ENCODE data around the gene LIN28B. TPM values are rescaled to one million over a fixed set of nuclear protein-coding genes. Genes with fewer than 3 reads are reported as not detected.
A peak's percentile ranks its signal among the peaks of the same experiment; 100 is the strongest.

Gene LIN28B
- polyA plus RNA-seq, 2 of the 4 experiments (the other 2 are of a cell fraction) = 3.6 to 7.2 TPM

DNA sequence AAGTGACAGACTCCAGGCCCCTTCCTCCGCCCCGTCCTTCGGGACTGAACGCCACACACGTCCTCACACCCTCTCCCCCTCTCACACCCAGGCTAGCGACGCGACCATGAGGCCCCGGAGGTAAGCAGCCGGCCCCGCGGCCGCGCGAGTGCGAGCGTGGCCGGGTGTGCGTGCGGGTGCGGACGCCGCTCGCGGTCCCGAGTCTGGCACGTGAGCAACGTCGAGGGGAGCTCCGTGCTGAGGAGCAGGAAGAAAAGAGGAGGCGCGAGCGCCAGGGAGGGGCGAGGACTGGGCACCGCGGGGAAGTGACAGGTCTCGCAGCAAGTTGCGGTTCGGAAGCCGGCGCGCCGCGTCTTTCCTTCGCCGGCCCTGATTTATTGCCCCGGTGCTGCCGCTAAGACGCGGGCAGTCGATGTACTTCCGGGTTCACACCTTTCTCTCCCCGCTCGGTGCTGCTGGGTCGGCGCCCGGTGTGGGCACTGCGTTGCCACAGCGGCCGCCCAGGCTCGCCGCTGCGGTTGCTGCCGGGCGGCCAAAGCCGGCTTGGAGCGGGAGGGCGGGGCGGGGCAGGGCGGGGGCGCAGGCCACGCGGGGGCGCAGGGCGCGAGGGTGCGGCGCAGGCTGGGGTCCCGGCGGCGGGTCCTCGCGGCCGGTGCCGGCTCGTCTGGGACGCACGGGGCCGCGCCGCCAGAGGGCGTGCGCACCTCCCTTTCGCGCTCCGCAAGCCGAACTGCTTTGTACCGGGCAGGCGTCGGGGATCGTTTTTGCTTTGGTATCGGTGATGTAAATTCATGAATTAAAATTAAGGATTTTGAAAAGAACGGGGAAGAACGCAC, 15.8 kb upstream of the LIN28B start:
- Histone ChIP-seq H3K4me1 (no peaks in the 10 kb centered on the region), H3K9me3 (no peaks in the 10 kb centered on the region), H3K4me3 (no peak overlapping the region), H3K27ac (no peak overlapping the region), H3K4me2 (no peak overlapping the region)
- WGBS (ENCODE audit: missing lambda C conversion rate) = 92% methylated on average over 74 of the region's 104 CpGs
- ChIA-PET CTCF (no interaction called here), POLR2A (no interaction called here)
- FAIRE-seq (no peak), DNase-seq (ENCODE audit: low read depth in 1 of 2, low spot score in 1 of 2) (no peak), ATAC-seq (no peak)
- TF ChIP-seq, protein P1, sequence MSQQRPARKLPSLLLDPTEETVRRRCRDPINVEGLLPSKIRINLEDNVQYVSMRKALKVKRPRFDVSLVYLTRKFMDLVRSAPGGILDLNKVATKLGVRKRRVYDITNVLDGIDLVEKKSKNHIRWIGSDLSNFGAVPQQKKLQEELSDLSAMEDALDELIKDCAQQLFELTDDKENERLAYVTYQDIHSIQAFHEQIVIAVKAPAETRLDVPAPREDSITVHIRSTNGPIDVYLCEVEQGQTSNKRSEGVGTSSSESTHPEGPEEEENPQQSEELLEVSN (IDR thresholded peaks at IDR 0.05; ENCODE audit: borderline replicate concordance, low read depth) = no peak
- no peak for TF ChIP-seq ESRRA (IDR thresholded peaks at IDR 0.05; ENCODE audit: borderline replicate concordance, low read length)
- no peak for TF ChIP-seq MAZ (IDR thresholded peaks at IDR 0.05; ENCODE audit: borderline replicate concordance, low read depth, low read length)
- no peak for TF ChIP-seq ZFP36 (IDR thresholded peaks at IDR 0.05; ENCODE audit: borderline replicate concordance, partially characterized antibody)
- TF ChIP-seq, protein P2, sequence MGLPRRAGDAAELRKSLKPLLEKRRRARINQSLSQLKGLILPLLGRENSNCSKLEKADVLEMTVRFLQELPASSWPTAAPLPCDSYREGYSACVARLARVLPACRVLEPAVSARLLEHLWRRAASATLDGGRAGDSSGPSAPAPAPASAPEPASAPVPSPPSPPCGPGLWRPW (IDR thresholded peaks at IDR 0.05) = no peak
- no peak for TF ChIP-seq CBX8 (IDR thresholded peaks at IDR 0.05)
- TF ChIP-seq RAD21 (conservative IDR thresholded peaks at IDR 0.05 in 1 of 2, IDR thresholded peaks at IDR 0.05 in 1 of 2) = no peak

DNA sequence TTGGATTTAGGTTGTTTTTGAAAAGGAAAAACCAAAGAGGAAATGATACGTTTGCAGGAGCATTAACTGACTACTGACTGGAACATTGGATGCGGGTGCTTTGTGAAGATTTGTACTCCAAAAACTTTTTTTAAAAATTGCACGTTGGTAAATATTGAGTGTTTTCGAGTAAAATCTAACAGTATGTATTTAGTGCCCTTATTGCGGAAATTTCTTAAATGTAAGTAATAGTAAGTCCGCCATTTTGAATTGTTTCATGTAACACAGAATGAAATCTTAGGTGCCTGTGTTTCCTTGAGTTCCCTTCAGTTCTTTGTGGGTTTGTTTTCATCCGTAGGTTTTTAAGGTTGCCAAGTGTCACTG, 15.2 kb upstream of the LIN28B start:
- ATAC-seq (no peak), DNase-seq (ENCODE audit: low read depth in 1 of 2, low spot score in 1 of 2) (no peak), FAIRE-seq (no peak)
- H3K4me2 ChIP-seq = no peak overlapping the region
- H3K4me1 ChIP-seq = no peaks in the 10 kb centered on the region
- H3K9me3 ChIP-seq = no peaks in the 10 kb centered on the region
- H3K4me3 ChIP-seq = no peak overlapping the region
- ChIA-PET POLR2A (no interaction called here), CTCF (no interaction called here)
- TF ChIP-seq JUNB (IDR thresholded peaks at IDR 0.05) (no peak), SREBF2 (IDR thresholded peaks at IDR 0.05) (no peak), RCOR1 (IDR thresholded peaks at IDR 0.05; ENCODE audit: low read depth, low read length) (no peak), POLR2AphosphoS2 (conservative IDR thresholded peaks at IDR 0.05; ENCODE audit: low read length) (no peak), PHF8 (IDR thresholded peaks at IDR 0.05; ENCODE audit: borderline replicate concordance, low read depth) (no peak)
- TF ChIP-seq, protein P3, sequence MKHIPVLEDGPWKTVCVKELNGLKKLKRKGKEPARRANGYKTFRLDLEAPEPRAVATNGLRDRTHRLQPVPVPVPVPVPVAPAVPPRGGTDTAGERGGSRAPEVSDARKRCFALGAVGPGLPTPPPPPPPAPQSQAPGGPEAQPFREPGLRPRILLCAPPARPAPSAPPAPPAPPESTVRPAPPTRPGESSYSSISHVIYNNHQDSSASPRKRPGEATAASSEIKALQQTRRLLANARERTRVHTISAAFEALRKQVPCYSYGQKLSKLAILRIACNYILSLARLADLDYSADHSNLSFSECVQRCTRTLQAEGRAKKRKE (CRISPR knock-in tag; IDR thresholded peaks at IDR 0.05; ENCODE audit: low read depth) = no peak
- TF ChIP-seq, protein P2 (IDR thresholded peaks at IDR 0.05) = no peak
- whole genome bisulfite sequencing (ENCODE audit: missing lambda C conversion rate) = 75% methylated on average over 7 of the region's 7 CpGs
- no peak overlapping the region for H3K27ac ChIP-seq

DNA sequence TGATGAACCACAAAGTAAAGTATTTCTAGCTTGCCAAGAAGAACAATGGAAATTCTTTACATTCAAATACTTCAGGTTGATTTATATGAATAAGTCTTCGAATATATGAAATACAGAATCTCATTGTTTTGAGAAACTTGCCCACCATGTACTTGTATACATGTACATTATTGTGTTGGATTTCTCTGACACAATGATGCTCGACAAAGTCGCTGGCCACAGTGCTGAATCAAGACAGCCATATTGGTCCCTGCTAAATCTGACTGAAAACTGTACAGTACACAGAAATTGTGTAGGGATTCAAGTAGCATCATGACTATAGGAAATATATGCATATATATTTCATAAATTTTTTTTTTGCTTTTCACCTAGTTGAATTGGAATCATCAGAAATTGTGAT, 13.1 kb upstream of the LIN28B start:
- no peaks in the 10 kb centered on the region for H3K4me1 ChIP-seq
- no peak for DNase-seq (ENCODE audit: low read depth in 1 of 2, low spot score in 1 of 2)
- ChIA-PET CTCF (no interaction called here), POLR2A (no interaction called here)
- no peak overlapping the region for H3K4me2 ChIP-seq
- TF ChIP-seq MAZ (IDR thresholded peaks at IDR 0.05; ENCODE audit: borderline replicate concordance, low read depth, low read length) = no peak
- TF ChIP-seq, protein P4, sequence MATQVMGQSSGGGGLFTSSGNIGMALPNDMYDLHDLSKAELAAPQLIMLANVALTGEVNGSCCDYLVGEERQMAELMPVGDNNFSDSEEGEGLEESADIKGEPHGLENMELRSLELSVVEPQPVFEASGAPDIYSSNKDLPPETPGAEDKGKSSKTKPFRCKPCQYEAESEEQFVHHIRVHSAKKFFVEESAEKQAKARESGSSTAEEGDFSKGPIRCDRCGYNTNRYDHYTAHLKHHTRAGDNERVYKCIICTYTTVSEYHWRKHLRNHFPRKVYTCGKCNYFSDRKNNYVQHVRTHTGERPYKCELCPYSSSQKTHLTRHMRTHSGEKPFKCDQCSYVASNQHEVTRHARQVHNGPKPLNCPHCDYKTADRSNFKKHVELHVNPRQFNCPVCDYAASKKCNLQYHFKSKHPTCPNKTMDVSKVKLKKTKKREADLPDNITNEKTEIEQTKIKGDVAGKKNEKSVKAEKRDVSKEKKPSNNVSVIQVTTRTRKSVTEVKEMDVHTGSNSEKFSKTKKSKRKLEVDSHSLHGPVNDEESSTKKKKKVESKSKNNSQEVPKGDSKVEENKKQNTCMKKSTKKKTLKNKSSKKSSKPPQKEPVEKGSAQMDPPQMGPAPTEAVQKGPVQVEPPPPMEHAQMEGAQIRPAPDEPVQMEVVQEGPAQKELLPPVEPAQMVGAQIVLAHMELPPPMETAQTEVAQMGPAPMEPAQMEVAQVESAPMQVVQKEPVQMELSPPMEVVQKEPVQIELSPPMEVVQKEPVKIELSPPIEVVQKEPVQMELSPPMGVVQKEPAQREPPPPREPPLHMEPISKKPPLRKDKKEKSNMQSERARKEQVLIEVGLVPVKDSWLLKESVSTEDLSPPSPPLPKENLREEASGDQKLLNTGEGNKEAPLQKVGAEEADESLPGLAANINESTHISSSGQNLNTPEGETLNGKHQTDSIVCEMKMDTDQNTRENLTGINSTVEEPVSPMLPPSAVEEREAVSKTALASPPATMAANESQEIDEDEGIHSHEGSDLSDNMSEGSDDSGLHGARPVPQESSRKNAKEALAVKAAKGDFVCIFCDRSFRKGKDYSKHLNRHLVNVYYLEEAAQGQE (IDR thresholded peaks at IDR 0.05) = peak; percentile 93
- no peak for FAIRE-seq
- no peak overlapping the region for H3K27ac ChIP-seq
- whole genome bisulfite sequencing (ENCODE audit: missing lambda C conversion rate) = 13% methylated on average over 3 of the region's 3 CpGs
- H3K9me3 ChIP-seq = no peaks in the 10 kb centered on the region
- no peak for ATAC-seq
- H3K4me3 ChIP-seq = no peak overlapping the region
